Right lobe of liver (tissue), 4 donors: Measurements from ENCODE around the gene LIMCH1.
"Not testable (repeated sequence)": the region's sequence is repeated elsewhere in the genome, so short reads cannot be mapped to it uniquely, and the experiment has no call there.

Experiments
- POLR2A ChIP-seq: fragments of 450-650 bp; IDR thresholded peaks from one replicate; pipeline ENCODE4 v1.6.1; 2017; ENCODE audit warnings: antibody characterized with exemption, mild to moderate bottlenecking
- TF ChIP-seq, protein P1 (sequence below), 4 donors: fragments of 200-600 bp in 3 of 4; fragments of 450-650 bp in 1 of 4; IDR thresholded peaks; one replicate each; pipeline versions ENCODE4 v1.5.1 to v1.8.0; 2016 to 2022; ENCODE audit warnings: antibody characterized with exemption in 4 of 4, mild to moderate bottlenecking in 2 of 4
- donor health status: DM: no; HTN: no; CAD: no.
- donor health status: DM: no; HTN: no; CAD: no.
- donor health status: DM: no; HTN: yes; CAD: no.

- TF ChIP-seq, protein P1, sequence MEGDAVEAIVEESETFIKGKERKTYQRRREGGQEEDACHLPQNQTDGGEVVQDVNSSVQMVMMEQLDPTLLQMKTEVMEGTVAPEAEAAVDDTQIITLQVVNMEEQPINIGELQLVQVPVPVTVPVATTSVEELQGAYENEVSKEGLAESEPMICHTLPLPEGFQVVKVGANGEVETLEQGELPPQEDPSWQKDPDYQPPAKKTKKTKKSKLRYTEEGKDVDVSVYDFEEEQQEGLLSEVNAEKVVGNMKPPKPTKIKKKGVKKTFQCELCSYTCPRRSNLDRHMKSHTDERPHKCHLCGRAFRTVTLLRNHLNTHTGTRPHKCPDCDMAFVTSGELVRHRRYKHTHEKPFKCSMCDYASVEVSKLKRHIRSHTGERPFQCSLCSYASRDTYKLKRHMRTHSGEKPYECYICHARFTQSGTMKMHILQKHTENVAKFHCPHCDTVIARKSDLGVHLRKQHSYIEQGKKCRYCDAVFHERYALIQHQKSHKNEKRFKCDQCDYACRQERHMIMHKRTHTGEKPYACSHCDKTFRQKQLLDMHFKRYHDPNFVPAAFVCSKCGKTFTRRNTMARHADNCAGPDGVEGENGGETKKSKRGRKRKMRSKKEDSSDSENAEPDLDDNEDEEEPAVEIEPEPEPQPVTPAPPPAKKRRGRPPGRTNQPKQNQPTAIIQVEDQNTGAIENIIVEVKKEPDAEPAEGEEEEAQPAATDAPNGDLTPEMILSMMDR (IDR thresholded peaks at IDR 0.05), result not testable (repeated sequence)
- not testable (repeated sequence) for TF ChIP-seq POLR2A
These were observed 113.2 kb downstream of the LIMCH1 start for GRCh38 chr4:41651150-41651549.
